HTERT RPE-1 (cell line): ENCODE data around the gene SPRR1A.
"Not testable (repeated sequence)": the region's sequence is repeated elsewhere in the genome, so short reads cannot be mapped to it uniquely, and the experiment has no call there.

Experiments
- in situ Hi-C: fragments of 300-500 bp; cut with MboI; formaldehyde crosslinking; loops from 4 replicates; pipeline ENCODE4 v1.14.3; 2020; ENCODE audit warnings: low sequenced_read_pairs

Gene SPRR1A

DNA sequence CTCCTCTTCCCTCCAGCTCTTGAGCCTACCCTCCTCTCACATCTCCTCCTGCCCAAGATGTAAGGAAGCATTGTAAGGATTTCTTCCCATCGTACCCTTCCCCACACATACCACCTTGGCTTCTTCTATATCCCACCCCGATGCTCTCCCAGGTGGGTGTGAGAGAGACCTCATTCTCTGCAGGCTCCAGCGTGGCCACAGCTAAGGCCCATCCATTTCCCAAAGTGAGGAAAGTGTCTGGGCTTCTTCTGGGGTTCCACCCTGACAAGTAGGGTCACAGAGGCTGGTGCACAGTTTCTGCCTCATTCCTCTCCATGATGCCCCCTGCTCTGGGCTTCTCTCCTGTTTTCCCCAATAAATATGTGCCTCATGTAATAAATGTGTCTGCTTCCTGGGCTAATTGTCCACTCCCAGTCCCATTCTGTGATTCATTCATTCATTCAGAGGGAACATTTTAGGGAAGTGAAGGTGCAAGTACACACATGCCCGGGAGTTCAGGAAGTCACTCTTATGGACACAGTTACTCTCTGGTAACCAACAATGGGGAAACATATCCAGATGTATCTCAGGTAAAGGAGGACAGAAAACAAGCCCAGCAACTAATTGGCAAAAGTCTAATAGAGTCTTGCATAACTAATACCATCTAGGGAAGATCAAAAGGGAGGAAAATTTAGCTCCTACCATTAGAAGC, 11.5 kb upstream of the SPRR1A start:
- in situ Hi-C loops: no loop called here

DNA sequence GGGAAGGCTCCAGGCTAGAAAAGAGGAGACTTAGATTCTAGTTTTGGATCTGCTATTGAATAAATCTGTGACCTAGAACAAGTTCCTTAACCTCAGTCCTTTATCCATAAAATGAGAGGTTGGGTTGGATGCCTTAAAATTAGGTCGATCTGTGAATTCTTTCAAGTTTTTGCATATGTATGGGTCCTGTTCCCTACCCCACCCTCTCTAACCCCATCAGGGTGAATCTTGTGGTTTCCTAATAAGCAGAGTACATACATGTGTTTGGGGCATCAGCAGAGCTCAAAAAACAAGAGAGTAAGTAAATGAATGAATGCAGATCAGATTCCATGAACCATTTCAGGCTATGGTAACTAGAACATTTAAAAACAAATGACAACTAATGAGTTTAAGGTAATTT, 7.2 kb upstream of the SPRR1A start:
- in situ Hi-C loops: no loop called here

GRCh38 chr1:152977614-152978013, 6.3 kb upstream of the SPRR1A start:
- in situ Hi-C loops: no loop called here

DNA sequence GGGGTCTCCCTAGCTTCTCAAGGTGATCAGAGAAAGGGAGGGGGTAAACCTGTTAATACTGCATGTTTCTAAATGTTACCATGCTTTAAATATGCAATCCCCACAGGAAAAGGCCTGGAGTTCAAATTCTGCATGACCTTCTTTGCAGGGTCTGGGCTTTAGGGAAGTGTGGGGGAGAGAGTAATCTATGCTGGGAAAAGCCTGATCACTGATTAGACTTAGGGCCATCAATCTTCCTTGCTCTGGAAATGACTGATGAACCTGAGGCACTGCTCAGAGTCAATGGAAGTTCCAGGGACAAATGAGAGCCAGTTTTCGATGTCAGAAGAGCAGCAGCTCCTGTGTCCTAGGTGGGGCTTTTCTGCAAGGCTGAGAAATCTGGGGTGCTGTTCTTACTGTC, 3.2 kb upstream of the SPRR1A start:
- in situ Hi-C loops: no loop called here

- in situ Hi-C loops: no loop called here
These were observed 2.6 kb upstream of the SPRR1A start for GRCh38 chr1:152981146-152981871.

GRCh38 chr1:152982076-152982475, 1.8 kb upstream of the SPRR1A start:
- in situ Hi-C loops: no loop called here

- in situ Hi-C loops: no loop called here
These were observed 647 bp upstream of the SPRR1A start for GRCh38 chr1:152983234-152983633.

- in situ Hi-C loops: no loop called here
These were observed 2.7 kb downstream of the SPRR1A start for GRCh38 chr1:152986578-152986977.

DNA sequence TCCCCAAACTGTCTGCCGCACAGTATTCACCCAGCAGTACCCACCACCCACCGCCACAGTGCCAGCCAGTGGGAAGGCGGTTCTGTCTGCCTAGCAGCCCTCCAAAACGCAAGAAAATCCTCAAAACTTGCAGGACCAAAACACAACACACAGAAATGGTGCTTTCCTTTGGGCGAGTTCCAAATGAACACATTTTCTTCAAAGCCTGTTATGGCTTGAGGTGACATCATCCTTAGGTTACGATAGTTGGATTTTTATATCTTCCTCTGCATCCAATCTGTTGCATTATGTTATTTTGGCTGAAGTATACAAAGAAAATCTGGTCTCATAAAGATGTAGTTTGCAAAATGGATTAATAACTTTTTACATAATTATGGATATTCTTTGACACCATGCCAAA, 9.3 kb downstream of the SPRR1A start:
- in situ Hi-C loops: no loop called here

GRCh38 chr1:152995842-152996241, 12.0 kb downstream of the SPRR1A start:
- in situ Hi-C loops: no loop called here

GRCh38 chr1:152996633-152997400, 12.9 kb downstream of the SPRR1A start:
- in situ Hi-C loops: no loop called here

- in situ Hi-C loops: no loop called here
These were observed 14.0 kb downstream of the SPRR1A start for GRCh38 chr1:152997901-152998300.

GRCh38 chr1:152998476-152998875, 14.6 kb downstream of the SPRR1A start:
- in situ Hi-C loops: no loop called here

- in situ Hi-C loops: no loop called here
These were observed 15.9 kb downstream of the SPRR1A start for GRCh38 chr1:152999818-153000217.

- in situ Hi-C loops: no loop called here
These were observed 16.4 kb downstream of the SPRR1A start for GRCh38 chr1:153000294-153000693.

DNA sequence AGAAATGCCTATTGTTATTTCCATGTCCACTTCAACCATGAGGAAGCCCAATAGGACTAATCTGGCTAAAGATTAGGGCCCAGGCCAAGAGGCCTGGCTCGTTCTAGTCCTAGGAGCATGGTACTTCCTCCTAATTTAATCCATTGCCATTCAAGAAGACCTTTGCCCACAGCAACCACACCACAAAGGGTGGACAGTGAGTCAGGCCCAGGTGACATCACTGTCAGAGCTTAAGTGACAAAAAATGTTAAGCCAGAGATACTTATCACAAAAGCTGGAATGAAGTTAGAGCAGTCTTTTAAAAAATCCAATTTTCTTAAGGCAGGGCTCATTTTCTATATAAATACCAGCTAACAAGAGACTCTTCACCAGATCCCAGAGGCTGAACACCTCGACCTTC, 17.5 kb downstream of the SPRR1A start, which contains the start of gene SPRR3:
Gene SPRR3, plus strand, starts transcription at position 368 of the 400 bp plus-strand sequence. CDS start 1,272 bp downstream, outside the sequence.
- in situ Hi-C loops: no loop called here

DNA sequence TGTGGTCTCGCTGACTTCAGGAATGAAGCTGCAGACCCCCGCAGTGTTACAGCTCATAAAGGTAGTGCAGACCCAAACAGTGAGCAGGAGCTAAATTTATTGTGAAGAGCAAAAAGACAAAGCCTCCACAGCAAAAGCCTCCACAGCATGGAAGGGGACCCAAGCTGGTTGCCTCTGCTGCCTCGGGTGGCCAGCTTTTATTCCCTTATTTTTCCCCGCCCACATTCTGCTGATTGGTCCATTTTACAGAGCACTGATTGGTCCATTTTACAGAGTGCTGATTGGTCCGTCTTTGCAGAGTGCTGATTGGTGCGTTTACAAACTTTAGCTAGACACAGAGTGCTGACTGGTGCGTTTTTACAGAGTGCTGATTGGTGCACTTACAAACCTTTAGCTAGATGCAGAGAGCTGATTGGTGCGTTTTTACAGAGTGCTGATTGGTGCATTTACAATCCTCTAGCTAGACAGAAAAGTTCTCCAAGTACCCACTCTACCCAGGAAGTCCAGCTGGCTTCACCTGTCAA, 27.4 kb downstream of the SPRR1A start:
- in situ Hi-C loops: not testable (repeated sequence)

DNA sequence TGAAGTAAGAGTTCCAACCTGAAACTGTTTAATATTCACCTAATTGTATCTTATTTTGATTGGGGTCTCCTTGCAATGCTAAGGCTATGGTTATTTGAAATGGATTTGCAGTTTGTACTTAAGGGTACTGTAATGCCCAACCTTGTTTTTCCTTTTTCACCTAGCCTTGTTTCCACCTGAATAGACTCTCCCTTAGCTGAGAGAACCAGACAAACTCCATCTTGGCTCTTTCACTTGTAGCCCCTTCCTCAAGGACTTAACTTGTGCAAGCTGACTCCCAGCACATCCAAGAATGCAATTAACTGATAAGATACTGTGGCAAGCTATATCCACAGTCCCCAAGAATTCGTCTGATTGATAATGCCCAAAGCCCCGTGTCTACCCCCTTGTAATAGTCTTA, 37.9 kb downstream of the SPRR1A start:
- in situ Hi-C loops: not testable (repeated sequence)

DNA sequence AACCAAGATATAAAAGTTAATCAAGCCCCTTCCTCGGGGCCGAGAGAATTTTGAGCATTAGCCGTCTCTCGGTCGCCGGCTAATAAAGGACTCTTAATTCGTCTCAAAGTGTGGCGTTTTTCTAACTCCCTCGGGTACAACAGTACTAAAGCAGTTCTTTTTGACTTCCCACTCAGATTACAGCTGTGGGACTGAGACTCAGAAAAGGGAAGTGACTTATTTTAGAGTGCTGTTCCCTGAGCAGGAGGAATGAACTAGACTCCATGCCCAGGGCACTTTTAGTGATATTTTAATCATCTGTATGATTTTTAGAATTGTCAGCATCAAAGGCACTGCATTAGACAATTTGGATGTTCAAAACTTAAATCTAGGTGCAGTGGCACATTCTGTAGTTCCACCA, 38.5 kb downstream of the SPRR1A start:
- in situ Hi-C loops: not testable (repeated sequence)

- in situ Hi-C loops: no loop called here
These were observed 39.2 kb downstream of the SPRR1A start for GRCh38 chr1:153023109-153023508.

- in situ Hi-C loops: no loop called here
These were observed 40.5 kb downstream of the SPRR1A start for GRCh38 chr1:153024413-153024812.
